DND-41 (cell line): ENCODE results near the gene HPS3.

Experiments used
- EZH2 ChIP-seq: IDR thresholded peaks from 3 replicates; pipeline ENCODE4 v1.6.1; 2012; ENCODE audit warnings: borderline replicate concordance, low read depth, mild to moderate bottlenecking, moderate library complexity, low read length, inconsistent platforms; ENCODE audit not compliant: severe bottlenecking
- TF ChIP-seq, protein P1 (sequence below): IDR thresholded peaks from 2 replicates; pipeline ENCODE4 v1.5.1; 2012; ENCODE audit warnings: borderline replicate concordance, low read length, moderate library complexity, mild to moderate bottlenecking; ENCODE audit not compliant: poor library complexity, severe bottlenecking; ENCODE audit errors: extremely low read depth

DNA sequence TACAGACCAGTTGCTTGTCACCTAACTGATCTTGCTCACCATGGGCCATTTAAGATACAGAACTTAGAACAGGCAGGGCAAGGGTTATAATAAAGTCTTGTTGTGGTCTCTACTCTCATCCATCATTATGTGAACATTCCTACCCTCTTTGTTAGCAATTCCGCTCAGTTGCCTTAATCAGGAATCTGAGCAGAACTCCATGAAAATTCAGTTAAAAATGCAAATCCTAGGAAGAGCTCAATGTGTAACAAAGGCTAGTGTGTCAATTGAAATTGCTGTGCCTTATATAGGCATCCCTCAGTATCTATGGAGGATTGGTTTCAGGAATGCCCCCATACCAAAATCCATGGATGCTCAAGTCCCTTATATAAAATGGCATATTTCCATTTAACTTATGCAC, 47.7 kb downstream of the HPS3 start:
- TF ChIP-seq, protein P1, sequence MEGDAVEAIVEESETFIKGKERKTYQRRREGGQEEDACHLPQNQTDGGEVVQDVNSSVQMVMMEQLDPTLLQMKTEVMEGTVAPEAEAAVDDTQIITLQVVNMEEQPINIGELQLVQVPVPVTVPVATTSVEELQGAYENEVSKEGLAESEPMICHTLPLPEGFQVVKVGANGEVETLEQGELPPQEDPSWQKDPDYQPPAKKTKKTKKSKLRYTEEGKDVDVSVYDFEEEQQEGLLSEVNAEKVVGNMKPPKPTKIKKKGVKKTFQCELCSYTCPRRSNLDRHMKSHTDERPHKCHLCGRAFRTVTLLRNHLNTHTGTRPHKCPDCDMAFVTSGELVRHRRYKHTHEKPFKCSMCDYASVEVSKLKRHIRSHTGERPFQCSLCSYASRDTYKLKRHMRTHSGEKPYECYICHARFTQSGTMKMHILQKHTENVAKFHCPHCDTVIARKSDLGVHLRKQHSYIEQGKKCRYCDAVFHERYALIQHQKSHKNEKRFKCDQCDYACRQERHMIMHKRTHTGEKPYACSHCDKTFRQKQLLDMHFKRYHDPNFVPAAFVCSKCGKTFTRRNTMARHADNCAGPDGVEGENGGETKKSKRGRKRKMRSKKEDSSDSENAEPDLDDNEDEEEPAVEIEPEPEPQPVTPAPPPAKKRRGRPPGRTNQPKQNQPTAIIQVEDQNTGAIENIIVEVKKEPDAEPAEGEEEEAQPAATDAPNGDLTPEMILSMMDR: no peak
- TF ChIP-seq EZH2: no peak
